Measurements from ENCODE around the gene SLC7A6.

Gene SLC7A6

DNA sequence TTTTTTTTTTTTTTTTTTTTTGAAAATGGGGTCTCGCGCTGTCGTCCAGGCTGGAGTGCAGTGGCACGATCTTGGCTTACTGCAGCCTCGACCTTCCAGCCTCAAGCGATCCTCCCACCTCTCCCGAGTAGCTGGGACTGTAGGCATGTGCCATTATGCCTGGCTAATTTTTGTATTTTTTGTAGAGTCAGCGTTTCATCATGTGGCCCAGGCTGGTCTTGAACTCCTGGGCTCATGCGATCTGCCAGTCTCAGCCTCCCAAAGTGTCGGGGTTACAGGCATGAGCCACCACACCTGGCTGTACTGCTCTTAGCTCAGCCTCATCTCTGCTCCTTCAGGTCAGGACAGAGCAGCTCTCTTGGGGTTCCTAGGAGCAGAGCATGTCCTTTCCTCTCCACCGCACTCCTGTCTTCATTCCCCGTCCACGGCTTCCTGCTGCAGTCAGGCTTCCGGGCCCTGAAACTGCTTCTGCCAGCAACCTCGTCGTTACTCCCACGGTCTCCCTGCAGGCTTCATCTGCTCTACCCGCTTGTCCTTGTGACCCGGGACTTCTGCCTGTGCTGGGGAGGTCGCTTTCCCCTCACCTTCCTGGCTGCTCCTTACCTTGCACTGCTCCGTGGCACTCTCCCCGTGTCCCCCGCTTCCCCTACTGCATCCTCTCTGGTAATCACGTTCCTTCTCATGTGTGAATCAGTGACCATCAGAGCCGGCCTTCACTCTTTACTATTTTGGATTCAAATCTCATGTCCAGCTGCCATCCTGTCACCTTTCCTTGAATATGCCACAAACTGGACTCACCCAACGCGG is 84.5 kb downstream of the SLC7A6 start:
- no peak for DNase-seq (ENCODE audit: low read depth)
- TF ChIP-seq, protein P1, sequence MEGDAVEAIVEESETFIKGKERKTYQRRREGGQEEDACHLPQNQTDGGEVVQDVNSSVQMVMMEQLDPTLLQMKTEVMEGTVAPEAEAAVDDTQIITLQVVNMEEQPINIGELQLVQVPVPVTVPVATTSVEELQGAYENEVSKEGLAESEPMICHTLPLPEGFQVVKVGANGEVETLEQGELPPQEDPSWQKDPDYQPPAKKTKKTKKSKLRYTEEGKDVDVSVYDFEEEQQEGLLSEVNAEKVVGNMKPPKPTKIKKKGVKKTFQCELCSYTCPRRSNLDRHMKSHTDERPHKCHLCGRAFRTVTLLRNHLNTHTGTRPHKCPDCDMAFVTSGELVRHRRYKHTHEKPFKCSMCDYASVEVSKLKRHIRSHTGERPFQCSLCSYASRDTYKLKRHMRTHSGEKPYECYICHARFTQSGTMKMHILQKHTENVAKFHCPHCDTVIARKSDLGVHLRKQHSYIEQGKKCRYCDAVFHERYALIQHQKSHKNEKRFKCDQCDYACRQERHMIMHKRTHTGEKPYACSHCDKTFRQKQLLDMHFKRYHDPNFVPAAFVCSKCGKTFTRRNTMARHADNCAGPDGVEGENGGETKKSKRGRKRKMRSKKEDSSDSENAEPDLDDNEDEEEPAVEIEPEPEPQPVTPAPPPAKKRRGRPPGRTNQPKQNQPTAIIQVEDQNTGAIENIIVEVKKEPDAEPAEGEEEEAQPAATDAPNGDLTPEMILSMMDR (IDR thresholded peaks at IDR 0.05; ENCODE audit: insufficient read depth, low read depth, low read length, missing control alignments): no peak
- no peak overlapping the region for H3K4me3 ChIP-seq (ENCODE audit: low read depth, low read length)

DNA sequence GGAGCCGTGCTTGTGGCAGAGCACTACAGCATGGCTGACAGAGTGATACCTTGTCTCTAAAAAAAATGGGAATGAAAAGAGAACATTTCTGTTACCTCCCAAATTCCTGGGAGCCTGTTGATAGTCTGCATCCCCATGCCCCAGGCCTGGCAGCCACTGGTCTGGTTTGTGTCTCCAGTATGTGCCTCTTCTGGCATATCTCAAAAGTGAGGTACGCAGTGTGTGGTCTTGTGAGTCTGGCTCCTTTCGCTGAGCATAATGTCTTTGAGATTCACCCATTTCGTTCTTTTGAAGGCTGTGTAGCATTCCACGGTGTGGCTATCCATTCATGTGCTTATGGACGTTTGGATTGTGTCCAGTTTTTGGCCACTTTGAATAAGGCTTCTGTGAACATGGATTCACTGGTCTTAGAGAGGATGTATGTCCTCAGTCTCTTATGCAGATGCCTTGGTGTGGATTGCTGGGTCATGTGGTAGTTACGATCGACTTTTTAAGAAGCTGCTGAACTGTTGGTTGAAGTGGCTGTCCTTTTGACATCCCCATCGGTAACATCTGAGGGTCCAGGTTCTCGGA is 85.6 kb downstream of the SLC7A6 start:
- H3K4me3 ChIP-seq (ENCODE audit: low read depth, low read length): no peak overlapping the region
- DNase-seq (ENCODE audit: low read depth): no peak
- TF ChIP-seq, protein P1 (IDR thresholded peaks at IDR 0.05; ENCODE audit: insufficient read depth, low read depth, low read length, missing control alignments): no peak

DNA sequence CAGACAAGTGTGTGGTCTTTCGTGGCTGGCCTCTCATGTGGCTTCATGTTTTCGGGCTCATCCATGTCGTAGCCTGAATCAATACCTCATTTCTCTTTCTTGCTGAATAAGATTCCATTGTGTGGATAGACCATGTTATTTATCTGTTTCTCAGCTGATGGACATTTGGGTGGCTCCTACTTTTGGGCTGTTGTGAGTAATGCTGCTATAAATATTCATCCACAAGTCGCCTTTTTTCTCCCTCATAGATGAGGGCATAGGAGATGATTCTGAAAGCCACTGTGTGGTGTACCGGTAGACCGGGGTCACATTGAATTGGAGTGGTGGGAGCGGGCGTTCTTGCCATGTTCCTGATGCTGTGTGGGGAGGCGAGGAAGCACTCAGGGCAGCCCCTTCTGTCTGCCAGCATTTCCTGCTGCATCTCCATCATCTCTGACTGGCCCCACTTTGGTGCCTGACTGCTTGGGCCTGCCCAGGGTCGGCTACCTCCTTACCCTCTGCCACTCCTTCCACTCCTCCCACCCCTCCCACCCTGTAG is 86.6 kb downstream of the SLC7A6 start:
- TF ChIP-seq, protein P1 (IDR thresholded peaks at IDR 0.05; ENCODE audit: insufficient read depth, low read depth, low read length, missing control alignments): no peak
- no peak for DNase-seq (ENCODE audit: low read depth)
- H3K4me3 ChIP-seq (ENCODE audit: low read depth, low read length): no peak overlapping the region
